Psoas muscle (tissue), 8 donors: Measurements from ENCODE around the gene FKBP1A. TPM values are rescaled to one million over a fixed set of nuclear protein-coding genes. Genes with fewer than 3 reads are reported as not detected.

Experiments
- ATAC-seq, 4 donors: fragments of 200-7000 bp; cut with Tn5 transposase; one replicate each; pipeline ENCODE4 v1.9.1; 2020; ENCODE audit warnings: moderate library complexity in 3 of 4, mild to moderate bottlenecking in 2 of 4
- DNase-seq, 2 donors: peaks; one replicate each; pipeline ENCODE4 v3.0.0-alpha.2; 2020
- H3K27ac ChIP-seq: fragments of 200-600 bp; one replicate; pipeline ENCODE4 v1.8.0; 2022
- H3K27me3 ChIP-seq, 3 donors: fragments of 200-600 bp in 1 of 3; one replicate each; pipeline versions ENCODE4 v1.6.1 to v1.8.0; 2013 to 2022; ENCODE audit warnings: low read length in 2 of 3, mild to moderate bottlenecking in 2 of 3, moderate library complexity in 1 of 3; ENCODE audit not compliant: insufficient read depth in 3 of 3
- H3K36me3 ChIP-seq, 2 donors: fragments of 200-600 bp in 1 of 2; one replicate each; pipeline versions ENCODE4 v1.6.1 to v1.8.0; 2013 to 2022; ENCODE audit warnings: low read depth in 1 of 2, mild to moderate bottlenecking in 1 of 2, moderate library complexity in 1 of 2; ENCODE audit not compliant: insufficient read depth in 1 of 2
- H3K4me1 ChIP-seq: fragments of 200-600 bp; one replicate; pipeline ENCODE4 v1.8.0; 2022
- H3K4me3 ChIP-seq: fragments of 200-600 bp; one replicate; pipeline ENCODE4 v1.8.0; 2022; ENCODE audit warnings: mild to moderate bottlenecking
- H3K9me3 ChIP-seq: fragments of 200-600 bp; one replicate; pipeline ENCODE4 v1.8.0; 2022
- CTCF ChIP-seq: fragments of 200-600 bp; IDR thresholded peaks from one replicate; pipeline ENCODE4 v1.8.0; 2022; ENCODE audit warnings: antibody characterized with exemption
- WGBS, 3 donors: extraction: QIAGEN DNeasy Blood & Tissue Kit; methylation state at CpG; one replicate each; pipeline versions ENCODE4 v1.1.6 to v1.1.7; 2013; 5-methylcytosine and 5-hydroxymethylcytosine counted together
- intact Hi-C, 2 donors: fragments of 100-400 bp; cut with DNase I; formaldehyde crosslinking; loops; one replicate each; pipeline versions ENCODE4 v1.11.0 to v1.14.2; 2022
- polyA plus RNA-seq, 3 donors: library from polyadenylated mRNA; stranded (reverse); fragments of 200-250 nt; gene quantifications; one replicate each; pipeline ENCODE4 v1.2.3, GENCODE V29; 2013
- total RNA-seq, 4 donors: library from RNA; stranded (reverse); fragmentation: NEBNext Ultra II Directional in 2 of 4; extraction: Animal tissue kit (Norgen Biotek cat#: 25700) in 2 of 4; gene quantifications; one replicate each; pipeline versions ENCODE4 v1.2.1 to v1.2.4, GENCODE V29; 2021 to 2023
- donor health status: healthy with polysubstance abuse.
- donor health status: DM: no; HTN: no; CAD: no; lungs with moderate emphysema.
- donor health status: Bipolar disorder and iron deficiency.
- donor health status: healthy.
- donor health status: DM: yes; HTN: yes; CAD: no.
- donor health status: DM: no; HTN: no; CAD: no.
- donor health status: DM: no; HTN: no; CAD: no.
- donor health status: DM: yes; HTN: yes; CAD: no.

FKBP1A gene
- total and polyA plus RNA-seq, 7 donors: 78.4 to 503 (median 116) TPM

GRCh38 chr20:1321654-1321939 lies 71.3 kb downstream of the FKBP1A start:
- ATAC-seq: no peak
- H3K4me1 ChIP-seq: peaks cover 33% of the 10 kb centered on the region
- H3K27me3 ChIP-seq: no peaks in the 10 kb centered on the region
- H3K36me3 ChIP-seq: no peaks in the 10 kb centered on the region
- H3K27ac ChIP-seq: peak overlapping the region; percentile 93
- H3K4me3 ChIP-seq: no peak overlapping the region
- H3K9me3 ChIP-seq: no peaks in the 10 kb centered on the region
- DNase-seq: no peak
- 43 to 54% (median 48%) methylated on average over 4 of the region's 4 CpGs for WGBS, 3 donors
- no peak for TF ChIP-seq CTCF
- intact Hi-C loops: no loop called here

GRCh38 chr20:1320902-1321653 lies 71.8 kb downstream of the FKBP1A start:
- no peaks in the 10 kb centered on the region for H3K27me3 ChIP-seq
- ATAC-seq: no peak

GRCh38 chr20:1320016-1320415 lies 72.8 kb downstream of the FKBP1A start:
- ATAC-seq (no peak), DNase-seq (no peak)
- Histone ChIP-seq H3K9me3 (no peaks in the 10 kb centered on the region), H3K27me3 (no peaks in the 10 kb centered on the region), H3K4me1 (peaks cover 26% of the 10 kb centered on the region), H3K36me3 (no peaks in the 10 kb centered on the region), H3K4me3 (no peak overlapping the region), H3K27ac (no peak overlapping the region)
- intact Hi-C loops: no loop called here
- WGBS, 3 donors: 91 to 94% (median 92%) methylated on average over 6 of the region's 6 CpGs
- no peak for TF ChIP-seq CTCF

More at GRCh38 chr20:1320902-1321653, 71.8 kb downstream of the FKBP1A start:
- no peak for TF ChIP-seq CTCF
- H3K4me3 ChIP-seq: no peak overlapping the region
- intact Hi-C loops: no loop called here
- peaks cover 28% of the 10 kb centered on the region for H3K4me1 ChIP-seq
- H3K36me3 ChIP-seq: no peaks in the 10 kb centered on the region
- WGBS, 3 donors: 56 to 66% (median 61%) methylated on average over 17 of the region's 17 CpGs
- H3K27ac ChIP-seq: peak overlapping the region; percentile 93
- H3K9me3 ChIP-seq: no peaks in the 10 kb centered on the region
- no peak for DNase-seq

GRCh38 chr20:1319462-1319861 lies 73.4 kb downstream of the FKBP1A start:
- ATAC-seq (no peak), DNase-seq (no peak)
- Histone ChIP-seq H3K9me3 (no peaks in the 10 kb centered on the region), H3K4me3 (no peak overlapping the region), H3K36me3 (no peaks in the 10 kb centered on the region), H3K27ac (no peak overlapping the region), H3K4me1 (peaks cover 22% of the 10 kb centered on the region), H3K27me3 (no peaks in the 10 kb centered on the region)
- no peak for TF ChIP-seq CTCF
- WGBS, 3 donors: 79 to 91% (median 88%) methylated on average over 4 of the region's 4 CpGs
- intact Hi-C loops: no loop called here

GRCh38 chr20:1319051-1319450 lies 73.8 kb downstream of the FKBP1A start:
- intact Hi-C loops: no loop called here
- DNase-seq (no peak), ATAC-seq (no peak)
- H3K36me3 ChIP-seq: no peaks in the 10 kb centered on the region
- H3K27me3 ChIP-seq: no peaks in the 10 kb centered on the region
- 78 to 89% (median 81%) methylated on average over 4 of the region's 4 CpGs for WGBS, 3 donors
- H3K27ac ChIP-seq: no peak overlapping the region
- no peaks in the 10 kb centered on the region for H3K9me3 ChIP-seq
- TF ChIP-seq CTCF: no peak
- no peak overlapping the region for H3K4me3 ChIP-seq
- H3K4me1 ChIP-seq: peaks cover 18% of the 10 kb centered on the region
